ENCODE data around the gene LTBR. TPM values are rescaled to one million over a fixed set of nuclear protein-coding genes. Genes with fewer than 3 reads are reported as not detected.

The LTBR gene
- total and polyA plus RNA-seq, 2 of the 4 experiments (the other 2 are of a cell fraction): 19.7 to 62.5 TPM

- no peak overlapping the region for H3K9ac ChIP-seq (ENCODE audit: low read depth, low read length)
- WGBS, 2 experiments (ENCODE audit: extremely low coverage in 2 of 2, insufficient read length in 1 of 2): no CpG with 5 or more reads among the region's 1 CpG
- H3K9me1 ChIP-seq (ENCODE audit: insufficient read depth, low read length): peaks cover 8% of the 10 kb centered on the region; the same call in 1 of the 2 replicates
- POLR2A ChIA-PET (ENCODE audit: unreplicated experiment): no interaction called here
- CTCF ChIA-PET: no interaction called here
- H4K20me1 ChIP-seq (ENCODE audit: insufficient read depth, low read length): no peaks in the 10 kb centered on the region
- no peak overlapping the region for H3K4me3 ChIP-seq (ENCODE audit: insufficient read depth, low read depth, low read length)
- no peak overlapping the region for H4K91ac ChIP-seq (ENCODE audit: insufficient read depth, low read depth, low read length)
- H3K4ac ChIP-seq (ENCODE audit: low read depth, low read length): no peak overlapping the region
- no peak overlapping the region for H3K27ac ChIP-seq (ENCODE audit: insufficient read depth, low read length)
- no peak overlapping the region for H3K56ac ChIP-seq (ENCODE audit: extremely low read depth, insufficient read depth, low read length)
- no peak overlapping the region for H2BK5ac ChIP-seq (ENCODE audit: low read depth, low read length, poor library complexity, severe bottlenecking)
- no TSS peak for BruUV-seq (replicated peaks)
- no peak overlapping the region for H3K14ac ChIP-seq (replicated peaks; ENCODE audit: low read depth, low read length)
- no peak overlapping the region for H3K23ac ChIP-seq (ENCODE audit: low read depth, low read length)
- intact Hi-C loops (cut with micrococcal nuclease): no loop called here
- in situ Hi-C loops (cut with MboI; ENCODE audit: low sequenced_read_pairs): no loop called here
- H3K79me1 ChIP-seq (ENCODE audit: low read depth in 1 of 2, low read length in 2 of 2): no peaks in the 10 kb centered on the region
- no peak overlapping the region for H2AK5ac ChIP-seq (ENCODE audit: low read depth, low read length)
- no peak overlapping the region for H2BK15ac ChIP-seq (ENCODE audit: low read depth, low read length)
- peaks cover 10% of the 10 kb centered on the region for H3K36me3 ChIP-seq (ENCODE audit: control insufficient read depth, insufficient read depth, low read length)
- H4K8ac ChIP-seq (ENCODE audit: low read depth in 2 of 2, low read length in 2 of 2): no peak overlapping the region
- H3K4me1 ChIP-seq (ENCODE audit: control insufficient read depth, insufficient read depth, low read length): peaks cover 2% of the 10 kb centered on the region; the same call in 1 of the 2 replicates
- no peak overlapping the region for H2AK9ac ChIP-seq (replicated peaks; ENCODE audit: low read depth, low read length, poor library complexity)
- no peak overlapping the region for H3K4me2 ChIP-seq (ENCODE audit: low read depth, low read length)
- no peak for TF ChIP-seq CEBPB (IDR thresholded peaks at IDR 0.05; ENCODE audit: low read depth, low read length)
- TF ChIP-seq MAFK (IDR thresholded peaks at IDR 0.05; ENCODE audit: low read depth, low read length): no peak
- TF ChIP-seq RCOR1 (IDR thresholded peaks at IDR 0.05; ENCODE audit: insufficient replicate concordance, low read length): no peak
- no peak for TF ChIP-seq MAZ (IDR thresholded peaks at IDR 0.05; ENCODE audit: borderline replicate concordance, low read depth, low read length)
- no peak for TF ChIP-seq SMC3 (IDR thresholded peaks at IDR 0.05; ENCODE audit: low read depth, low read length)
- no peak for TF ChIP-seq RFX5 (IDR thresholded peaks at IDR 0.05; ENCODE audit: low read depth, low read length)
- no peak for TF ChIP-seq CTCF (conservative IDR thresholded peaks at IDR 0.05; ENCODE audit: low read depth, low read length)
- TF ChIP-seq ELK1 (IDR thresholded peaks at IDR 0.05; ENCODE audit: borderline replicate concordance, low read depth, low read length): no peak
- no peak for TF ChIP-seq MXI1 (IDR thresholded peaks at IDR 0.05; ENCODE audit: borderline replicate concordance, low read depth, low read length)
- TF ChIP-seq NFE2L2 (IDR thresholded peaks at IDR 0.05; ENCODE audit: low read depth, low read length): no peak
- no peak for TF ChIP-seq USF2 (IDR thresholded peaks at IDR 0.05; ENCODE audit: low read depth, low read length)
- TF ChIP-seq POLR2A (IDR thresholded peaks at IDR 0.05; ENCODE audit: low read depth, low read length): no peak
- no peak for TF ChIP-seq RAD21 (IDR thresholded peaks at IDR 0.05; ENCODE audit: low read length)
- TF ChIP-seq FOS (IDR thresholded peaks at IDR 0.05; ENCODE audit: low read depth, low read length): no peak
- TF ChIP-seq BHLHE40 (IDR thresholded peaks at IDR 0.05; ENCODE audit: low read depth, low read length): no peak
- TF ChIP-seq CHD1 (IDR thresholded peaks at IDR 0.05; ENCODE audit: low read depth, low read length): no peak
- H2BK20ac ChIP-seq (ENCODE audit: low read depth, low read length): no peak overlapping the region
- H3K18ac ChIP-seq (ENCODE audit: low read depth, low read length): no peak overlapping the region
- no peaks in the 10 kb centered on the region for H3K27me3 ChIP-seq (ENCODE audit: control insufficient read depth, insufficient read depth, low read length)
- no peak for ATAC-seq (ENCODE audit: low read depth)
- no peaks in the 10 kb centered on the region for H3K9me3 ChIP-seq (ENCODE audit: control insufficient read depth, insufficient read depth, low read length)
- H2AFZ ChIP-seq (replicated peaks; ENCODE audit: low read length, poor library complexity): no peak overlapping the region
- dilution Hi-C loops (cut with HindIII; ENCODE audit: low sequenced_read_pairs, unreplicated experiment): no loop called here
- H4K5ac ChIP-seq (ENCODE audit: low read depth, low read length): no peak overlapping the region
- no peak for DNase-seq
- H2BK120ac ChIP-seq (ENCODE audit: low read depth, low read length): no peak overlapping the region
Observed at GRCh38 chr12:6440391-6440790, 56.4 kb downstream of the LTBR start.
